H9 (cell line): ENCODE data around the gene YIPF6. TPM values are rescaled to one million over a fixed set of nuclear protein-coding genes. Genes with fewer than 3 reads are reported as not detected.

ENCODE experiments used
- DNase-seq: peaks from one replicate; pipeline ENCODE4 v3.0.0-alpha.2; 2017
- H2AFZ ChIP-seq: one replicate; pipeline ENCODE4 v1.6.1; 2013; ENCODE audit warnings: mild to moderate bottlenecking, low read length, control low read depth, moderate library complexity
- H2AK5ac ChIP-seq: 2 replicates; pipeline ENCODE4 v1.6.1; 2013; ENCODE audit warnings: low read length, control low read depth, mixed read lengths; ENCODE audit not compliant: insufficient read length
- H2BK120ac ChIP-seq: one replicate; pipeline ENCODE4 v1.6.1; 2013; ENCODE audit warnings: low read depth, mild to moderate bottlenecking, low read length, control low read depth, inconsistent platforms; ENCODE audit not compliant: poor library complexity, severe bottlenecking
- H2BK12ac ChIP-seq: 2 replicates; pipeline ENCODE4 v1.6.1; 2013; ENCODE audit warnings: low read length, control low read depth, mixed read lengths, low read depth; ENCODE audit not compliant: insufficient read length
- H2BK15ac ChIP-seq: 2 replicates; pipeline ENCODE4 v1.6.1; 2013; ENCODE audit warnings: low read depth, low read length, control low read depth
- H2BK20ac ChIP-seq: one replicate; pipeline ENCODE4 v1.6.1; 2013; ENCODE audit warnings: low read depth, mild to moderate bottlenecking, low read length, control low read depth, inconsistent platforms; ENCODE audit not compliant: poor library complexity, severe bottlenecking
- H2BK5ac ChIP-seq: 2 replicates; pipeline ENCODE4 v1.6.1; 2013; ENCODE audit warnings: low read length, control low read depth, mixed read lengths; ENCODE audit not compliant: insufficient read length
- H3K14ac ChIP-seq: 2 replicates; pipeline ENCODE4 v1.6.1; 2013; ENCODE audit warnings: low read length, control low read depth; ENCODE audit not compliant: insufficient read depth
- H3K18ac ChIP-seq: 2 replicates; pipeline ENCODE4 v1.6.1; 2013; ENCODE audit warnings: low read depth, mild to moderate bottlenecking, mixed read lengths, low read length, control low read depth; ENCODE audit not compliant: insufficient read length
- H3K23ac ChIP-seq: 2 replicates; pipeline ENCODE4 v1.6.1; 2013; ENCODE audit warnings: low read length, control low read depth, mixed read lengths, low read depth; ENCODE audit not compliant: insufficient read length
- H3K23me2 ChIP-seq: 2 replicates; pipeline ENCODE4 v1.6.1; 2013; ENCODE audit warnings: low read depth, mild to moderate bottlenecking, mixed read lengths, low read length, control low read depth; ENCODE audit not compliant: insufficient read length, poor library complexity, severe bottlenecking
- H3K27ac ChIP-seq: 2 replicates; pipeline ENCODE4 v1.5.1; 2013; ENCODE audit warnings: low read length, control low read depth, mixed read lengths, low read depth; ENCODE audit not compliant: insufficient read length
- H3K27me3 ChIP-seq: 2 replicates; pipeline ENCODE4 v1.6.1; 2013; ENCODE audit warnings: low read length, control low read depth, inconsistent platforms; ENCODE audit not compliant: insufficient read depth
- H3K4ac ChIP-seq: 2 replicates; pipeline ENCODE4 v1.6.1; 2013; ENCODE audit warnings: low read depth, mild to moderate bottlenecking, control low read depth, inconsistent platforms, low read length, moderate library complexity
- H3K4me1 ChIP-seq: 2 replicates; pipeline ENCODE4 v1.6.1; 2013; ENCODE audit warnings: low read length, control low read depth, inconsistent platforms; ENCODE audit not compliant: insufficient read depth
- H3K4me2 ChIP-seq: 2 replicates; pipeline ENCODE4 v1.6.1; 2013; ENCODE audit warnings: low read length, control low read depth, mixed read lengths; ENCODE audit not compliant: insufficient read length, insufficient read depth
- H3K56ac ChIP-seq: 2 replicates; pipeline ENCODE4 v1.6.1; 2013; ENCODE audit warnings: low read depth, mild to moderate bottlenecking, mixed read lengths, low read length, control low read depth; ENCODE audit not compliant: insufficient read length
- H3K79me1 ChIP-seq: 2 replicates; pipeline ENCODE4 v1.6.1; 2013; ENCODE audit warnings: low read depth, mild to moderate bottlenecking, moderate library complexity, low read length, control low read depth, inconsistent platforms; ENCODE audit not compliant: insufficient read depth, poor library complexity, severe bottlenecking
- H3K79me2 ChIP-seq: 2 replicates; pipeline ENCODE4 v1.6.1; 2013; ENCODE audit warnings: low read length, control low read depth, inconsistent platforms; ENCODE audit not compliant: insufficient read depth
- H3K9ac ChIP-seq: 2 replicates; pipeline ENCODE4 v1.6.1; 2013; ENCODE audit warnings: low read length, control low read depth, mixed read lengths; ENCODE audit not compliant: insufficient read length; ENCODE audit errors: extremely low read depth
- H3K9me3 ChIP-seq: one replicate; pipeline ENCODE4 v1.6.1; 2013; ENCODE audit warnings: low read depth, low read length, inconsistent platforms; ENCODE audit not compliant: control insufficient read depth
- H3T11ph ChIP-seq: one replicate; pipeline ENCODE4 v1.6.1; 2013; ENCODE audit warnings: mild to moderate bottlenecking, low read length, control low read depth, inconsistent platforms
- H4K20me1 ChIP-seq: one replicate; pipeline ENCODE4 v1.6.1; 2013; ENCODE audit not compliant: control insufficient read depth, insufficient read length, insufficient read depth
- H4K5ac ChIP-seq: 2 replicates; pipeline ENCODE4 v1.6.1; 2013; ENCODE audit warnings: low read depth, mild to moderate bottlenecking, mixed read lengths, low read length, control low read depth; ENCODE audit not compliant: insufficient read length
- H4K8ac ChIP-seq: replicated peaks from 2 replicates; pipeline ENCODE4 v1.6.1; 2013; ENCODE audit warnings: low read length, control low read depth, mixed read lengths, low read depth; ENCODE audit not compliant: insufficient read length
- H4K91ac ChIP-seq: 2 replicates; pipeline ENCODE4 v1.6.1; 2013; ENCODE audit warnings: low read depth, mild to moderate bottlenecking, moderate library complexity, mixed read lengths, low read length, control low read depth; ENCODE audit not compliant: insufficient read length
- H3K27ac Mint-ChIP-seq, 3 experiments: 2 replicates in 2 of 3; 3 replicates in 1 of 3; pipeline ENCODE4 v1.8.0; 2020 to 2021; ENCODE audit warnings: mixed read lengths in 3 of 3, mild to moderate bottlenecking in 1 of 3, moderate library complexity in 1 of 3
- H3K27me3 Mint-ChIP-seq: 2 replicates; pipeline ENCODE4 v1.8.0; 2021; ENCODE audit warnings: low read depth, mild to moderate bottlenecking, moderate library complexity, mixed read lengths
- H3K36me3 Mint-ChIP-seq, 3 experiments: 2 replicates in 2 of 3; 3 replicates in 1 of 3; pipeline ENCODE4 v1.8.0; 2020 to 2021; ENCODE audit warnings: low read depth in 3 of 3, mixed read lengths in 3 of 3; ENCODE audit not compliant: insufficient read depth in 1 of 3
- H3K4me1 Mint-ChIP-seq, 2 experiments: 2 replicates each; pipeline ENCODE4 v1.8.0; 2020; ENCODE audit warnings: mixed read lengths in 2 of 2
- H3K4me3 Mint-ChIP-seq, 2 experiments: 2 replicates in 1 of 2; 3 replicates in 1 of 2; pipeline ENCODE4 v1.8.0; 2020 to 2021; ENCODE audit warnings: mild to moderate bottlenecking in 2 of 2, mixed read lengths in 2 of 2, moderate library complexity in 1 of 2
- H3K9me3 Mint-ChIP-seq, 2 experiments: 2 replicates in 1 of 2; 3 replicates in 1 of 2; pipeline ENCODE4 v1.8.0; 2020; ENCODE audit warnings: mild to moderate bottlenecking in 2 of 2, mixed read lengths in 2 of 2, moderate library complexity in 1 of 2
- CTCF ChIP-seq: fragments of 200-600 bp; sonication (generic); conservative IDR thresholded peaks from 3 replicates; pipeline ENCODE4 v1.8.0; 2021; ENCODE audit warnings: antibody characterized with exemption, mild to moderate bottlenecking
- WGBS: extraction: QIAGEN DNeasy Blood & Tissue Kit; methylation state at CpG from one replicate; pipeline ENCODE4 v1.1.7; 2013; ENCODE audit warnings: missing lambda C conversion rate, low lambda C conversion rate, mixed read lengths; ENCODE audit not compliant: insufficient read length; ENCODE audit errors: extremely low coverage; 5-methylcytosine and 5-hydroxymethylcytosine counted together
- total RNA-seq: library from RNA; stranded (reverse); gene quantifications from 2 replicates; pipeline ENCODE4 v1.2.1, GENCODE V29; 2021

The YIPF6 gene
- total RNA-seq, 1 experiment from 2014 or later, result 31.8 TPM

DNA sequence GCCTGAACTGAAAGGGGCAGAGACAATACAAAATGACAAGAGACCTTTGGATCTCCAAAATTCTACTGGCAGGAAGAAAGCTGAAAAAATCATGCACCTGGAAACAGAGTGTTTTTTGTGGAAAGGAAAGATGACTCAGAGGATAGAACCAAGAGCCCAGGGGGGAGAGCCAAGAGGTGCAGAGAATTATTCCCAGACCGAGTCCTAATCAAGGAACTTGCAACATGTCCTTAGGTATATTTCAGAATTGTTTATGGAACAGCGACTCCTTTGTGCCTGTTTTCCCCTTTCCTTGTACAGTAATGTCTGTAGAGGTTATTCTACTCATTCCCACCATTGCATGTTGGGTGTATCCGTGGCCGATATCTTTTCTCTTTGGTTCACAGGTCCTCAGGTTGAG, 71.7 kb downstream of the YIPF6 start:
- Histone ChIP-seq H3K79me1 (no peaks in the 10 kb centered on the region), H3K27ac (no peak overlapping the region), H3K9ac (no peak overlapping the region), H3K9me3 (peaks cover 53% of the 10 kb centered on the region), H3K4me2 (no peak overlapping the region), H3K18ac (no peak overlapping the region), H3K23me2 (no peaks in the 10 kb centered on the region), H3K27me3 (no peaks in the 10 kb centered on the region), H2AK5ac (no peak overlapping the region), H3K4ac (no peak overlapping the region), H3K4me1 (no peaks in the 10 kb centered on the region), H2BK15ac (no peak overlapping the region), H2BK120ac (no peak overlapping the region), H4K8ac (no peak overlapping the region), H3K23ac (no peak overlapping the region), H2AFZ (no peak overlapping the region), H4K91ac (no peak overlapping the region), H3K79me2 (no peaks in the 10 kb centered on the region), H4K5ac (no peak overlapping the region), H3K14ac (no peak overlapping the region), H2BK12ac (no peak overlapping the region), H2BK5ac (no peak overlapping the region), H3T11ph (no peak overlapping the region), H2BK20ac (no peak overlapping the region), H4K20me1 (no peaks in the 10 kb centered on the region), H3K56ac (no peak overlapping the region)
- WGBS, result no CpG with 5 or more reads among the region's 4 CpGs
- Mint-ChIP-seq H3K27me3 (no peaks in the 10 kb centered on the region), H3K9me3 (peaks cover 78% of the 10 kb centered on the region in 2 experiments), H3K4me3 (no peak overlapping the region), H3K27ac (no peak overlapping the region), H3K4me1 (no peaks in the 10 kb centered on the region), H3K36me3 (peaks cover 0 to 4% (median 0%) of the 10 kb centered on the region in 3 experiments; a peak in 1 of 7 replicates)
- no peak for TF ChIP-seq CTCF
- no peak for DNase-seq
